Measurements from ENCODE around the gene PPP1CB.

The PPP1CB gene

GRCh38 chr2:28766070-28766469 lies 14.4 kb downstream of the PPP1CB start:
- H3K36me3 ChIP-seq (ENCODE audit: control insufficient read depth in 1 of 2, insufficient read depth in 2 of 2, low read length in 2 of 2) = peaks cover 2 to 6% of the 10 kb centered on the region in 2 experiments
- no peak overlapping the region for H3K4ac ChIP-seq (ENCODE audit: low read depth, low read length)
- WGBS (ENCODE audit: extremely low coverage, insufficient coverage, insufficient read length) = no CpG with 5 or more reads among the region's 2 CpGs
- H3K4me2 ChIP-seq (ENCODE audit: low read length) = no peak overlapping the region
- H2AFZ ChIP-seq (ENCODE audit: insufficient read depth, low read length, poor library complexity) = no peak overlapping the region
- H3K4me3 ChIP-seq (ENCODE audit: low read depth, low read length) = no peak overlapping the region
- no peaks in the 10 kb centered on the region for H3K9me3 ChIP-seq (ENCODE audit: insufficient read depth, low read depth, low read length)
- H3K27ac ChIP-seq (ENCODE audit: low read depth, low read length) = no peak overlapping the region
- no peak overlapping the region for H4K91ac ChIP-seq (ENCODE audit: low read depth, low read length)
- H3K4me1 ChIP-seq (ENCODE audit: control insufficient read depth in 1 of 2, insufficient read depth in 2 of 2, low read length in 2 of 2) = peaks cover 0 to 3% of the 10 kb centered on the region in 2 experiments
- no peak overlapping the region for H3K23ac ChIP-seq (ENCODE audit: low read length)
- H3K27me3 ChIP-seq (ENCODE audit: insufficient read depth, low read length) = no peaks in the 10 kb centered on the region
- H2BK12ac ChIP-seq (ENCODE audit: low read length) = no peak overlapping the region
- no peak overlapping the region for H3K18ac ChIP-seq (ENCODE audit: low read length)
- no peak for DNase-seq
- H2AK5ac ChIP-seq (ENCODE audit: low read length) = no peak overlapping the region
- no peaks in the 10 kb centered on the region for H3K79me1 ChIP-seq (ENCODE audit: low read length)
- no peak overlapping the region for H3K9ac ChIP-seq (ENCODE audit: low read length)
- H4K12ac ChIP-seq (ENCODE audit: low read depth, low read length) = no peak overlapping the region
- H2BK120ac ChIP-seq (ENCODE audit: insufficient read depth, low read length, poor library complexity) = no peak overlapping the region
- peaks cover 28% of the 10 kb centered on the region for H3K79me2 ChIP-seq (ENCODE audit: control insufficient read depth, insufficient read depth, low read length, poor library complexity)
- no peak overlapping the region for H4K8ac ChIP-seq (ENCODE audit: low read depth, low read length)
- no peak overlapping the region for H3K14ac ChIP-seq (ENCODE audit: low read length)
- no peak overlapping the region for H2BK5ac ChIP-seq (ENCODE audit: low read depth, low read length, poor library complexity)

- H3K27me3 ChIP-seq (ENCODE audit: insufficient read depth, low read length) = no peaks in the 10 kb centered on the region
- peak overlapping the region; percentile 2 for H3K4ac ChIP-seq (ENCODE audit: low read depth, low read length)
- peaks cover 26% of the 10 kb centered on the region for H3K79me2 ChIP-seq (ENCODE audit: control insufficient read depth, insufficient read depth, low read length, poor library complexity)
- H3K9me3 ChIP-seq (ENCODE audit: insufficient read depth, low read depth, low read length) = no peaks in the 10 kb centered on the region
- no peak overlapping the region for H2BK120ac ChIP-seq (ENCODE audit: insufficient read depth, low read length, poor library complexity)
- peaks cover 0 to 3% of the 10 kb centered on the region in 2 experiments for H3K4me1 ChIP-seq (ENCODE audit: control insufficient read depth in 1 of 2, insufficient read depth in 2 of 2, low read length in 2 of 2)
- no peak for DNase-seq
- H3K4me3 ChIP-seq (ENCODE audit: low read depth, low read length) = no peak overlapping the region
- H4K91ac ChIP-seq (ENCODE audit: low read depth, low read length) = no peak overlapping the region
- no peak overlapping the region for H3K14ac ChIP-seq (ENCODE audit: low read length)
- no peak overlapping the region for H3K27ac ChIP-seq (ENCODE audit: low read depth, low read length)
- peaks cover 2 to 3% of the 10 kb centered on the region in 2 experiments for H3K36me3 ChIP-seq (ENCODE audit: control insufficient read depth in 1 of 2, insufficient read depth in 2 of 2, low read length in 2 of 2)
- no peak overlapping the region for H2AFZ ChIP-seq (ENCODE audit: insufficient read depth, low read length, poor library complexity)
- no peak overlapping the region for H2BK12ac ChIP-seq (ENCODE audit: low read length)
- H3K18ac ChIP-seq (ENCODE audit: low read length) = no peak overlapping the region
- H4K12ac ChIP-seq (ENCODE audit: low read depth, low read length) = no peak overlapping the region
- H3K79me1 ChIP-seq (ENCODE audit: low read length) = no peaks in the 10 kb centered on the region
- no peak overlapping the region for H2BK5ac ChIP-seq (ENCODE audit: low read depth, low read length, poor library complexity)
- no peak overlapping the region for H4K8ac ChIP-seq (ENCODE audit: low read depth, low read length)
- H3K9ac ChIP-seq (ENCODE audit: low read length) = no peak overlapping the region
- H3K23ac ChIP-seq (ENCODE audit: low read length) = no peak overlapping the region
- H3K4me2 ChIP-seq (ENCODE audit: low read length) = no peak overlapping the region
- no peak overlapping the region for H2AK5ac ChIP-seq (ENCODE audit: low read length)
- no CpG with 5 or more reads among the region's 3 CpGs for WGBS (ENCODE audit: extremely low coverage, insufficient coverage, insufficient read length)
These were observed 15.7 kb downstream of the PPP1CB start for GRCh38 chr2:28767337-28767736.

GRCh38 chr2:28768422-28768821 lies 16.8 kb downstream of the PPP1CB start:
- H3K27ac ChIP-seq (ENCODE audit: low read depth, low read length) = no peak overlapping the region
- H2AK5ac ChIP-seq (ENCODE audit: low read length) = no peak overlapping the region

GRCh38 chr2:28768952-28769351 lies 17.3 kb downstream of the PPP1CB start:
- no peak overlapping the region for H2AFZ ChIP-seq (ENCODE audit: insufficient read depth, low read length, poor library complexity)
- no peak overlapping the region for H2AK5ac ChIP-seq (ENCODE audit: low read length)
- no peaks in the 10 kb centered on the region for H3K9me3 ChIP-seq (ENCODE audit: insufficient read depth, low read depth, low read length)
- no peak overlapping the region for H3K14ac ChIP-seq (ENCODE audit: low read length)
- no peak overlapping the region for H2BK5ac ChIP-seq (ENCODE audit: low read depth, low read length, poor library complexity)
- H2BK12ac ChIP-seq (ENCODE audit: low read length) = no peak overlapping the region
- no peak overlapping the region for H2BK120ac ChIP-seq (ENCODE audit: insufficient read depth, low read length, poor library complexity)
- H3K36me3 ChIP-seq (ENCODE audit: control insufficient read depth in 1 of 2, insufficient read depth in 2 of 2, low read length in 2 of 2) = no peaks in the 10 kb centered on the region
- H4K91ac ChIP-seq (ENCODE audit: low read depth, low read length) = no peak overlapping the region
- H3K4ac ChIP-seq (ENCODE audit: low read depth, low read length) = peak overlapping the region; percentile 79
- no CpG with 5 or more reads among the region's 5 CpGs for WGBS (ENCODE audit: extremely low coverage, insufficient coverage, insufficient read length)
- no peak overlapping the region for H3K9ac ChIP-seq (ENCODE audit: low read length)
- H3K79me1 ChIP-seq (ENCODE audit: low read length) = no peaks in the 10 kb centered on the region
- no peak overlapping the region for H3K4me2 ChIP-seq (ENCODE audit: low read length)
- no peak overlapping the region for H3K23ac ChIP-seq (ENCODE audit: low read length)
- no peak overlapping the region for H3K18ac ChIP-seq (ENCODE audit: low read length)
- H3K27me3 ChIP-seq (ENCODE audit: insufficient read depth, low read length) = no peaks in the 10 kb centered on the region
- H4K8ac ChIP-seq (ENCODE audit: low read depth, low read length) = no peak overlapping the region
- peaks cover 18% of the 10 kb centered on the region for H3K79me2 ChIP-seq (ENCODE audit: control insufficient read depth, insufficient read depth, low read length, poor library complexity)
- no peak overlapping the region for H4K12ac ChIP-seq (ENCODE audit: low read depth, low read length)
- no peak overlapping the region for H3K4me3 ChIP-seq (ENCODE audit: low read depth, low read length)
- DNase-seq = no peak
- peaks cover 0 to 3% of the 10 kb centered on the region in 2 experiments for H3K4me1 ChIP-seq (ENCODE audit: control insufficient read depth in 1 of 2, insufficient read depth in 2 of 2, low read length in 2 of 2)
- no peak overlapping the region for H3K27ac ChIP-seq (ENCODE audit: low read depth, low read length)

More at GRCh38 chr2:28768422-28768821, 16.8 kb downstream of the PPP1CB start:
- no peak overlapping the region for H3K23ac ChIP-seq (ENCODE audit: low read length)
- H3K4me2 ChIP-seq (ENCODE audit: low read length) = no peak overlapping the region
- H3K4ac ChIP-seq (ENCODE audit: low read depth, low read length) = peak overlapping the region; percentile 64
- H2BK5ac ChIP-seq (ENCODE audit: low read depth, low read length, poor library complexity) = no peak overlapping the region
- H3K36me3 ChIP-seq (ENCODE audit: control insufficient read depth in 1 of 2, insufficient read depth in 2 of 2, low read length in 2 of 2) = peaks cover 2 to 3% of the 10 kb centered on the region in 2 experiments
- H3K4me3 ChIP-seq (ENCODE audit: low read depth, low read length) = no peak overlapping the region
- peaks cover 23% of the 10 kb centered on the region for H3K79me2 ChIP-seq (ENCODE audit: control insufficient read depth, insufficient read depth, low read length, poor library complexity)
- no peaks in the 10 kb centered on the region for H3K27me3 ChIP-seq (ENCODE audit: insufficient read depth, low read length)
- H4K8ac ChIP-seq (ENCODE audit: low read depth, low read length) = no peak overlapping the region
- no peak overlapping the region for H3K14ac ChIP-seq (ENCODE audit: low read length)
- H3K79me1 ChIP-seq (ENCODE audit: low read length) = no peaks in the 10 kb centered on the region
- H2BK12ac ChIP-seq (ENCODE audit: low read length) = no peak overlapping the region
- no peak for DNase-seq
- H3K9me3 ChIP-seq (ENCODE audit: insufficient read depth, low read depth, low read length) = no peaks in the 10 kb centered on the region
- no peak overlapping the region for H4K91ac ChIP-seq (ENCODE audit: low read depth, low read length)
- no peak overlapping the region for H3K18ac ChIP-seq (ENCODE audit: low read length)
- H4K12ac ChIP-seq (ENCODE audit: low read depth, low read length) = no peak overlapping the region
- H2AFZ ChIP-seq (ENCODE audit: insufficient read depth, low read length, poor library complexity) = no peak overlapping the region
- H2BK120ac ChIP-seq (ENCODE audit: insufficient read depth, low read length, poor library complexity) = no peak overlapping the region
- peaks cover 0 to 3% of the 10 kb centered on the region in 2 experiments for H3K4me1 ChIP-seq (ENCODE audit: control insufficient read depth in 1 of 2, insufficient read depth in 2 of 2, low read length in 2 of 2)
- no peak overlapping the region for H3K9ac ChIP-seq (ENCODE audit: low read length)
